Measurements from ENCODE around the gene CYBB.

The CYBB gene

DNA sequence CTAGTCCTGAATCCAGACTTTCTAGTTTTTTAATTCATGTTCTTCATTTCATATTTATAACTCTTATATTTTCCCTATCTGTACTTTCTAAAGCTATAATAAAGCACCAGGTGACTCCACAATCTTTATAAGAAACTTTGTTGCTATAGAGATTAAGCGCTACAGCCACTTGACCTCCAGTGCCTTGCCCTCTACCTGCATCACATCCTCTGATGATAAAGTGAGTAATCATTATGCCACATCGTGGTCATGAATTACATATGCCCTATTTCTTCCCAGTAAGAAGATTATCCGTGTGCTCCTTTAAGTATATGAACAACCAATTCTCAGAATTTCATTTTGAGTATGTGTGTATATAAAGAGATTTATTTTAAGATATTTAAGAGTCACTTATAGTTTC lies 74.3 kb downstream of the CYBB start:
- Histone ChIP-seq H2BK15ac (ENCODE audit: low read depth, poor library complexity, severe bottlenecking) (no peak overlapping the region), H2AK5ac (ENCODE audit: low read length, severe bottlenecking) (no peak overlapping the region)
- 92% methylated on average over 1 of the region's 3 CpGs for WGBS

GRCh38 chrX:37854748-37855147 lies 74.9 kb downstream of the CYBB start:
- H2BK15ac ChIP-seq (ENCODE audit: low read depth, poor library complexity, severe bottlenecking), result no peak overlapping the region
- no peak overlapping the region for H4K8ac ChIP-seq (ENCODE audit: low read length)
- H4K91ac ChIP-seq (ENCODE audit: low read length), result no peak overlapping the region
- H3K18ac ChIP-seq (ENCODE audit: low read depth in 1 of 2, low read length in 2 of 2), result no peak overlapping the region
- H3K79me1 ChIP-seq (replicated peaks; ENCODE audit: low read length, poor library complexity, severe bottlenecking), result no peaks in the 10 kb centered on the region
- no peak overlapping the region for H3K27ac ChIP-seq (ENCODE audit: low read length, poor library complexity, severe bottlenecking)
- no peak overlapping the region for H3K4ac ChIP-seq (ENCODE audit: low read depth in 1 of 2, low read length in 2 of 2)
- H2BK12ac ChIP-seq (ENCODE audit: low read length in 2 of 2), result no peak overlapping the region
- no peak overlapping the region for H3K9ac ChIP-seq (ENCODE audit: low read length)
- H3K4me1 ChIP-seq (ENCODE audit: control insufficient read depth, insufficient read depth, low read depth, low read length), result no peaks in the 10 kb centered on the region
- 83% methylated on average over 1 of the region's 2 CpGs for WGBS
- no peak overlapping the region for H3K14ac ChIP-seq (ENCODE audit: low read length in 2 of 2)
- no peak overlapping the region for H2AFZ ChIP-seq (ENCODE audit: low read depth, low read length)
- H3K4me3 ChIP-seq (ENCODE audit: insufficient read depth in 1 of 2, low read depth in 1 of 2, low read length in 2 of 2), result no peak overlapping the region
- no peak overlapping the region for H2BK120ac ChIP-seq (ENCODE audit: low read depth, low read length)
- no peaks in the 10 kb centered on the region for H3K9me3 ChIP-seq (ENCODE audit: control insufficient read depth, low read length)
- no peaks in the 10 kb centered on the region for H3K36me3 ChIP-seq (ENCODE audit: control insufficient read depth in 1 of 2, insufficient read depth in 2 of 2, low read depth in 1 of 2, low read length in 2 of 2)
- H3K27me3 ChIP-seq (ENCODE audit: control insufficient read depth in 1 of 2, insufficient read depth in 1 of 2, low read length in 2 of 2), result no peaks in the 10 kb centered on the region
- no peak overlapping the region for H2BK5ac ChIP-seq (ENCODE audit: low read depth, low read length, poor library complexity, severe bottlenecking)
- DNase-seq, result no peak
- no peak overlapping the region for H3K4me2 ChIP-seq (ENCODE audit: low read length, poor library complexity, severe bottlenecking)
- H2AK5ac ChIP-seq (ENCODE audit: low read length, severe bottlenecking), result no peak overlapping the region
- no peak overlapping the region for H3K23ac ChIP-seq (ENCODE audit: low read length in 2 of 2)

More for the DNA sequence above, 74.3 kb downstream of the CYBB start:
- no peak for DNase-seq
- Histone ChIP-seq H3K18ac (ENCODE audit: low read depth in 1 of 2, low read length in 2 of 2) (no peak overlapping the region), H3K4me2 (ENCODE audit: low read length, poor library complexity, severe bottlenecking) (no peak overlapping the region), H3K14ac (ENCODE audit: low read length in 2 of 2) (no peak overlapping the region), H2BK120ac (ENCODE audit: low read depth, low read length) (no peak overlapping the region), H2AFZ (ENCODE audit: low read depth, low read length) (no peak overlapping the region), H3K9ac (ENCODE audit: low read length) (no peak overlapping the region), H3K4me3 (ENCODE audit: insufficient read depth in 1 of 2, low read depth in 1 of 2, low read length in 2 of 2) (no peak overlapping the region), H3K27me3 (ENCODE audit: control insufficient read depth in 1 of 2, insufficient read depth in 1 of 2, low read length in 2 of 2) (no peaks in the 10 kb centered on the region), H4K8ac (ENCODE audit: low read length) (no peak overlapping the region), H3K36me3 (ENCODE audit: control insufficient read depth in 1 of 2, insufficient read depth in 2 of 2, low read depth in 1 of 2, low read length in 2 of 2) (no peaks in the 10 kb centered on the region), H3K4me1 (ENCODE audit: control insufficient read depth, insufficient read depth, low read depth, low read length) (no peaks in the 10 kb centered on the region), H3K79me1 (replicated peaks; ENCODE audit: low read length, poor library complexity, severe bottlenecking) (no peaks in the 10 kb centered on the region), H2BK12ac (ENCODE audit: low read length in 2 of 2) (no peak overlapping the region), H2BK5ac (ENCODE audit: low read depth, low read length, poor library complexity, severe bottlenecking) (no peak overlapping the region), H3K9me3 (ENCODE audit: control insufficient read depth, low read length) (no peaks in the 10 kb centered on the region), H3K23ac (ENCODE audit: low read length in 2 of 2) (no peak overlapping the region), H3K27ac (ENCODE audit: low read length, poor library complexity, severe bottlenecking) (no peak overlapping the region), H4K91ac (ENCODE audit: low read length) (no peak overlapping the region), H3K4ac (ENCODE audit: low read depth in 1 of 2, low read length in 2 of 2) (no peak overlapping the region)

DNA sequence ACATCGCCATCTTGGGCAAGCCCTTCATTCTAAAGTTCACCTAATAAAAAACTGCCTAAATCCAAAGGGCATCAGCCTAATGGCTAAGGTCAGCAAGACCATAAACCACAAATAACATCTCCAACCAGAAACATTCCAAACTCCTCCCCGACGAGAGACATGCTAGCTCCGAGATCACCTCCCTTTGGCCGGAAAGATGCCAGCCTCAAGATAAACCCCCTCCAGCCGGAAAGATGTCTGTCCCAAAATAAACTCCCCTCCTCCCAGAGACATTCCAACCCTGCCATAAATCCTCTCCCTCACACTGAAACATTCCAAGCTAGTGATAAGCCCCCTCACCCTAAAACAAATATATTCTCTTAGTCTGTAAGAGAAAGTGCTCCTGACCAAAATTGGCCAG lies 80.9 kb downstream of the CYBB start:
- H3K36me3 ChIP-seq (ENCODE audit: control insufficient read depth in 1 of 2, insufficient read depth in 2 of 2, low read depth in 1 of 2, low read length in 2 of 2), result no peaks in the 10 kb centered on the region
- no peak overlapping the region for H2BK120ac ChIP-seq (ENCODE audit: low read depth, low read length)
- peaks cover 0 to 10% of the 10 kb centered on the region in 2 experiments for H3K27me3 ChIP-seq (ENCODE audit: control insufficient read depth in 1 of 2, insufficient read depth in 1 of 2, low read length in 2 of 2)
- no peak overlapping the region for H3K27ac ChIP-seq (ENCODE audit: low read length, poor library complexity, severe bottlenecking)
- no peak overlapping the region for H2BK5ac ChIP-seq (ENCODE audit: low read depth, low read length, poor library complexity, severe bottlenecking)
- no peak overlapping the region for H3K4ac ChIP-seq (ENCODE audit: low read depth in 1 of 2, low read length in 2 of 2)
- no peaks in the 10 kb centered on the region for H3K79me1 ChIP-seq (replicated peaks; ENCODE audit: low read length, poor library complexity, severe bottlenecking)
- H3K18ac ChIP-seq (ENCODE audit: low read depth in 1 of 2, low read length in 2 of 2), result no peak overlapping the region
- H2AFZ ChIP-seq (ENCODE audit: low read depth, low read length), result no peak overlapping the region
- no peaks in the 10 kb centered on the region for H3K9me3 ChIP-seq (ENCODE audit: control insufficient read depth, low read length)
- no peak overlapping the region for H2BK15ac ChIP-seq (ENCODE audit: low read depth, poor library complexity, severe bottlenecking)
- H3K4me2 ChIP-seq (ENCODE audit: low read length, poor library complexity, severe bottlenecking), result no peak overlapping the region
- whole genome bisulfite sequencing, result 6% methylated on average over 6 of the region's 6 CpGs
- H4K8ac ChIP-seq (ENCODE audit: low read length), result no peak overlapping the region
- no peak overlapping the region for H3K9ac ChIP-seq (ENCODE audit: low read length)
- H3K23ac ChIP-seq (ENCODE audit: low read length in 2 of 2), result no peak overlapping the region
- H2BK12ac ChIP-seq (ENCODE audit: low read length in 2 of 2), result no peak overlapping the region
- no peak overlapping the region for H3K14ac ChIP-seq (ENCODE audit: low read length in 2 of 2)
- no peaks in the 10 kb centered on the region for H3K4me1 ChIP-seq (ENCODE audit: control insufficient read depth, insufficient read depth, low read depth, low read length)
- no peak overlapping the region for H4K91ac ChIP-seq (ENCODE audit: low read length)
- DNase-seq, result no peak
- H3K4me3 ChIP-seq (ENCODE audit: insufficient read depth in 1 of 2, low read depth in 1 of 2, low read length in 2 of 2), result no peak overlapping the region
- H2AK5ac ChIP-seq (ENCODE audit: low read length, severe bottlenecking), result no peak overlapping the region

- Histone ChIP-seq H2BK5ac (ENCODE audit: low read depth, low read length, poor library complexity, severe bottlenecking) (no peak overlapping the region), H4K91ac (ENCODE audit: low read length) (no peak overlapping the region), H2AFZ (ENCODE audit: low read depth, low read length) (no peak overlapping the region), H2BK12ac (ENCODE audit: low read length in 2 of 2) (no peak overlapping the region), H3K14ac (ENCODE audit: low read length in 2 of 2) (no peak overlapping the region), H2AK5ac (ENCODE audit: low read length, severe bottlenecking) (no peak overlapping the region), H3K79me1 (replicated peaks; ENCODE audit: low read length, poor library complexity, severe bottlenecking) (no peaks in the 10 kb centered on the region), H3K4me1 (ENCODE audit: control insufficient read depth, insufficient read depth, low read depth, low read length) (no peaks in the 10 kb centered on the region), H3K4ac (ENCODE audit: low read depth in 1 of 2, low read length in 2 of 2) (no peak overlapping the region), H3K4me3 (ENCODE audit: insufficient read depth in 1 of 2, low read depth in 1 of 2, low read length in 2 of 2) (no peak overlapping the region), H2BK120ac (ENCODE audit: low read depth, low read length) (no peak overlapping the region), H2BK15ac (ENCODE audit: low read depth, poor library complexity, severe bottlenecking) (no peak overlapping the region), H3K27me3 (ENCODE audit: control insufficient read depth in 1 of 2, insufficient read depth in 1 of 2, low read length in 2 of 2) (peaks cover 0 to 10% of the 10 kb centered on the region in 2 experiments), H3K4me2 (ENCODE audit: low read length, poor library complexity, severe bottlenecking) (no peak overlapping the region), H3K18ac (ENCODE audit: low read depth in 1 of 2, low read length in 2 of 2) (no peak overlapping the region), H3K36me3 (ENCODE audit: control insufficient read depth in 1 of 2, insufficient read depth in 2 of 2, low read depth in 1 of 2, low read length in 2 of 2) (no peaks in the 10 kb centered on the region), H3K9me3 (ENCODE audit: control insufficient read depth, low read length) (no peaks in the 10 kb centered on the region), H3K23ac (ENCODE audit: low read length in 2 of 2) (no peak overlapping the region), H3K9ac (ENCODE audit: low read length) (no peak overlapping the region), H3K27ac (ENCODE audit: low read length, poor library complexity, severe bottlenecking) (no peak overlapping the region), H4K8ac (ENCODE audit: low read length) (no peak overlapping the region)
- no peak for DNase-seq
These were observed 83.0 kb downstream of the CYBB start for GRCh38 chrX:37862851-37863250.

Data from mesenchymal stem cell (in vitro differentiated cells and primary cell).